Activated CD8-positive, alpha-beta memory T cell treated with anti-CD3 and anti-CD28 coated beads for 1 hour (primary cell): ENCODE results near the gene CLEC14A.

Source experiments
- DNase-seq, 2 donors: peaks; one replicate each; pipeline ENCODE4 v3.0.0-alpha.2; 2020; ENCODE audit warnings: low read depth in 1 of 2; ENCODE audit errors: extremely low read depth in 1 of 2

CLEC14A gene

GRCh38 chr14:38206689-38207376, 49.1 kb downstream of the CLEC14A start:
- DNase-seq, result no peak

GRCh38 chr14:38205949-38206665, 49.8 kb downstream of the CLEC14A start:
- DNase-seq, result no peak

GRCh38 chr14:38205119-38205813, 50.6 kb downstream of the CLEC14A start:
- DNase-seq, result no peak

GRCh38 chr14:38204719-38205115, 51.2 kb downstream of the CLEC14A start:
- DNase-seq, result no peak
